Mesothelial cell of epicardium (in vitro differentiated cells): ENCODE results near the gene BPNT1. TPM values are rescaled to one million over a fixed set of nuclear protein-coding genes. Genes with fewer than 3 reads are reported as not detected.

Experiments
- DNase-seq, 2 experiments: peaks; one replicate each; pipeline ENCODE4 v3.0.0; 2021; ENCODE audit warnings: low spot score in 2 of 2; ENCODE audit not compliant: unreplicated experiment in 2 of 2
- H3K27ac Mint-ChIP-seq: 2 replicates; pipeline ENCODE4 v1.8.0; 2021; ENCODE audit warnings: mixed read lengths
- H3K27me3 Mint-ChIP-seq: 2 replicates; pipeline ENCODE4 v1.8.0; 2021; ENCODE audit warnings: low read depth, mixed read lengths
- H3K36me3 Mint-ChIP-seq: 2 replicates; pipeline ENCODE4 v1.8.0; 2021; ENCODE audit warnings: mixed read lengths
- H3K4me1 Mint-ChIP-seq: 2 replicates; pipeline ENCODE4 v1.8.0; 2021; ENCODE audit warnings: mixed read lengths
- H3K4me3 Mint-ChIP-seq: 2 replicates; pipeline ENCODE4 v1.8.0; 2021; ENCODE audit warnings: mild to moderate bottlenecking, moderate library complexity, mixed read lengths
- H3K9me3 Mint-ChIP-seq: 2 replicates; pipeline ENCODE4 v1.8.0; 2021; ENCODE audit warnings: mixed read lengths
- microRNA-seq: library from miRNA; unstranded; fragments of <30 nt; microRNA quantifications from one replicate; pipeline ENCODE4 v1.2.0, GENCODE V29; 2021; ENCODE audit warnings: inconsistent platforms, mixed read lengths
- total RNA-seq: library from RNA; stranded (reverse); gene quantifications from 3 replicates; pipeline ENCODE4 v1.2.1, GENCODE V29; 2021
- TF ChIP-seq, protein P1 (sequence below): fragments of 200-600 bp; sonication (generic); IDR thresholded peaks from one replicate; pipeline ENCODE4 v1.5.0; 2021; ENCODE audit warnings: antibody characterized with exemption; ENCODE audit not compliant: unreplicated experiment

The BPNT1 gene
- total RNA-seq, 1 donor from 2014 or later = 23.9 TPM

DNA sequence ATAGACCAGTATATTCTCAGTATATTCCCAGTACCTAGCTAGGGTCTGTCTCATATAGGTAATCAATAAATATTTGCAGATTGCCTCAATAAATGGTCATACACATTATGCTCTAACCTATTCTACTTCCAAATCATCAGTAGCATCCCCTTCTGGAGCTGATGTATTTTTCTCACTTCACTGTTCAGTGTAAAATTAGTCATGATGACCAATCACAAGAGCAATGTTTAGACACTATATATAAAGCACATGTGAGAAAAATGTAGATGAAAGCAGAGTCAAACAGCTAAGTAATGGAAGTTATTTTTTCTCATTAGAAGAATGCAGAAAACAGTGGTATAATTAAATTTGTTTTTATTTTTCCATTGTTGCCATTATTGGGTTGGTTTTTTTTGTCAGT lies 78.0 kb downstream of the BPNT1 start:
- Mint-ChIP-seq H3K36me3 (peaks cover 24% of the 10 kb centered on the region), H3K27ac (no peak overlapping the region), H3K4me3 (no peak overlapping the region), H3K9me3 (no peaks in the 10 kb centered on the region), H3K27me3 (no peaks in the 10 kb centered on the region), H3K4me1 (no peaks in the 10 kb centered on the region)
- TF ChIP-seq, protein P1, sequence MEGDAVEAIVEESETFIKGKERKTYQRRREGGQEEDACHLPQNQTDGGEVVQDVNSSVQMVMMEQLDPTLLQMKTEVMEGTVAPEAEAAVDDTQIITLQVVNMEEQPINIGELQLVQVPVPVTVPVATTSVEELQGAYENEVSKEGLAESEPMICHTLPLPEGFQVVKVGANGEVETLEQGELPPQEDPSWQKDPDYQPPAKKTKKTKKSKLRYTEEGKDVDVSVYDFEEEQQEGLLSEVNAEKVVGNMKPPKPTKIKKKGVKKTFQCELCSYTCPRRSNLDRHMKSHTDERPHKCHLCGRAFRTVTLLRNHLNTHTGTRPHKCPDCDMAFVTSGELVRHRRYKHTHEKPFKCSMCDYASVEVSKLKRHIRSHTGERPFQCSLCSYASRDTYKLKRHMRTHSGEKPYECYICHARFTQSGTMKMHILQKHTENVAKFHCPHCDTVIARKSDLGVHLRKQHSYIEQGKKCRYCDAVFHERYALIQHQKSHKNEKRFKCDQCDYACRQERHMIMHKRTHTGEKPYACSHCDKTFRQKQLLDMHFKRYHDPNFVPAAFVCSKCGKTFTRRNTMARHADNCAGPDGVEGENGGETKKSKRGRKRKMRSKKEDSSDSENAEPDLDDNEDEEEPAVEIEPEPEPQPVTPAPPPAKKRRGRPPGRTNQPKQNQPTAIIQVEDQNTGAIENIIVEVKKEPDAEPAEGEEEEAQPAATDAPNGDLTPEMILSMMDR = no peak
- no peak for DNase-seq

Small RNA genes lying within 50 kb of the gene (microRNA-seq; reads per million reads assigned to microRNA genes)
- not detected for gene MIR194-1
- 2.6 reads per million for gene MIR215

Other genes starting within 250 kb of the BPNT1 start
- 0.90 to 1.6 TPM (median 1.1 TPM) in 3 replicates for gene SLC30A10, start 161.2 kb downstream of the BPNT1 start, total RNA-seq
- 76.9 to 80.7 TPM (median 78.0 TPM) in 3 replicates for gene EPRS1, start 43.3 kb downstream of the BPNT1 start, total RNA-seq
- 57.0 to 60.4 TPM (median 58.4 TPM) in 3 replicates for gene IARS2, start 4.3 kb upstream of the BPNT1 start, total RNA-seq
- gene RAB3GAP2, start 182.7 kb upstream of the BPNT1 start, total RNA-seq = 49.0 to 51.7 TPM (median 50.6 TPM) in 3 replicates